Endothelial cell of umbilical vein (primary cell): ENCODE results near the gene MTAP. TPM values are rescaled to one million over a fixed set of nuclear protein-coding genes. Genes with fewer than 3 reads are reported as not detected.

Source experiments
- BruUV-seq: library from RNA; stranded (reverse); fragments of 400-500 nt; replicated peaks from 2 replicates; lab custom pipeline; 2021; lab: Mats Ljungman, UMichigan
- CTCF ChIA-PET: fragments of 300-600, 350-600 bp; sonication (Branson Sonifier 250); formaldehyde crosslinking; loops from one replicate; lab custom pipeline; 2021; ENCODE audit warnings: antibody characterized with exemption, inconsistent platforms; lab: Charles Lee
- POLR2A ChIA-PET: fragments of 300-600, 350-600 bp; sonication (Branson Sonifier 250); formaldehyde crosslinking; loops from one replicate; lab custom pipeline; 2021; ENCODE audit warnings: antibody characterized with exemption, inconsistent platforms; lab: Charles Lee
- DNase-seq: peaks from one replicate; pipeline ENCODE4 v3.0.0-alpha.2; 2011; ENCODE audit warnings: low read depth, low spot score
- FAIRE-seq: peaks from 2 replicates; lab custom pipeline; 2011; peaks lifted over from hg19 to GRCh38; lab: Jason Lieb, UNC
- H2AFZ ChIP-seq: 2 replicates; pipeline ENCODE4 v1.6.0; 2012; ENCODE audit warnings: low read depth, low read length, control low read depth, inconsistent platforms
- H3K27ac ChIP-seq: 2 replicates; pipeline ENCODE4 v1.5.1; 2011; ENCODE audit warnings: low read depth, mild to moderate bottlenecking, control low read depth, low read length, moderate library complexity; ENCODE audit not compliant: insufficient read depth
- H3K27me3 ChIP-seq, 2 experiments: 2 replicates each; pipeline versions ENCODE4 v1.6.0 to v1.6.1; 2011; ENCODE audit warnings: low read length in 2 of 2, mixed read lengths in 1 of 2; ENCODE audit not compliant: control insufficient read depth in 2 of 2, insufficient read depth in 2 of 2
- H3K36me3 ChIP-seq, 2 experiments: 2 replicates in 1 of 2; 3 replicates in 1 of 2; pipeline ENCODE4 v1.5.1; 2011; ENCODE audit warnings: low read length in 2 of 2, mild to moderate bottlenecking in 1 of 2, moderate library complexity in 1 of 2; ENCODE audit not compliant: control insufficient read depth in 2 of 2, insufficient read depth in 2 of 2; ENCODE audit errors: extremely low read depth in 1 of 2
- H3K4me1 ChIP-seq: 3 replicates; pipeline ENCODE4 v1.5.1; 2011; ENCODE audit warnings: mild to moderate bottlenecking, low read length; ENCODE audit not compliant: control insufficient read depth, insufficient read depth; ENCODE audit errors: extremely low read depth
- H3K4me2 ChIP-seq: 2 replicates; pipeline ENCODE4 v1.6.1; 2011; ENCODE audit warnings: low read length, control low read depth, mixed read lengths; ENCODE audit not compliant: insufficient read depth
- H3K4me3 ChIP-seq, 3 experiments: fragments of 200-600 bp in 1 of 3; sonication (generic), shearing (Covaris generic) in 1 of 3; replicated peaks in 1 of 3; 2 replicates each; pipeline ENCODE4 v1.5.1; 2011 to 2016; ENCODE audit warnings: control low read depth in 3 of 3, low read length in 3 of 3, mild to moderate bottlenecking in 2 of 3, inconsistent platforms in 1 of 3, low read depth in 1 of 3, moderate library complexity in 1 of 3; ENCODE audit not compliant: insufficient read depth in 1 of 3
- H3K79me2 ChIP-seq: 2 replicates; pipeline ENCODE4 v1.6.0; 2012; ENCODE audit warnings: low read length, inconsistent platforms; ENCODE audit not compliant: control insufficient read depth, insufficient read depth
- H3K9ac ChIP-seq: replicated peaks from 2 replicates; pipeline ENCODE3; 2011; ENCODE audit warnings: low read length, control low read depth; ENCODE audit not compliant: insufficient read depth; ENCODE audit errors: extremely low read depth
- H3K9me1 ChIP-seq: replicated peaks from 3 replicates; pipeline ENCODE4 v1.6.0; 2011; ENCODE audit warnings: mild to moderate bottlenecking, low read length; ENCODE audit not compliant: control insufficient read depth, insufficient read depth; ENCODE audit errors: extremely low read depth
- H3K9me3 ChIP-seq: replicated peaks from 2 replicates; pipeline ENCODE4 v1.5.1; 2012; ENCODE audit warnings: low read length, inconsistent platforms; ENCODE audit not compliant: control insufficient read depth, insufficient read depth
- H4K20me1 ChIP-seq: replicated peaks from 2 replicates; pipeline ENCODE3; 2011; ENCODE audit warnings: mild to moderate bottlenecking, low read length; ENCODE audit not compliant: control insufficient read depth, insufficient read depth; ENCODE audit errors: extremely low read depth
- CTCF ChIP-seq, 2 donors: IDR thresholded peaks; 1 replicate in 1 of 2; 2 replicates in 1 of 2; pipeline ENCODE4 v1.5.1; 2011; ENCODE audit warnings: low read length in 2 of 2, mild to moderate bottlenecking in 2 of 2, moderate library complexity in 2 of 2, control low read depth in 1 of 2, inconsistent platforms in 1 of 2, low read depth in 1 of 2; ENCODE audit not compliant: insufficient read depth in 1 of 2; ENCODE audit errors: extremely low read depth in 1 of 2
- EZH2 ChIP-seq: IDR thresholded peaks from 2 replicates; pipeline ENCODE4 v1.6.1; 2012; ENCODE audit warnings: borderline replicate concordance, low read depth, mild to moderate bottlenecking, moderate library complexity, low read length, inconsistent platforms; ENCODE audit not compliant: severe bottlenecking
- FOS ChIP-seq: IDR thresholded peaks from 2 replicates; pipeline ENCODE4 v1.6.1; 2011; ENCODE audit warnings: mild to moderate bottlenecking, low read length, moderate library complexity, borderline replicate concordance; ENCODE audit not compliant: insufficient read depth
- MAX ChIP-seq: IDR thresholded peaks from 2 replicates; pipeline ENCODE4 v1.6.1; 2011; ENCODE audit not compliant: insufficient read depth, insufficient read length
- POLR2AphosphoS5 ChIP-seq: IDR thresholded peaks from 2 replicates; pipeline ENCODE4 v1.6.1; 2012; ENCODE audit warnings: low read depth, mild to moderate bottlenecking, control low read depth, low read length, moderate library complexity; ENCODE audit not compliant: insufficient read depth
- dilution Hi-C: fragments of 300-500 bp; cut with MboI; formaldehyde crosslinking; loops from one replicate; pipeline ENCODE4 v1.15.0; 2019; ENCODE audit warnings: low sequenced_read_pairs; ENCODE audit not compliant: extremely low pct_ligation_motif_present
- intact Hi-C: fragments of 100-400 bp; cut with micrococcal nuclease; formaldehyde crosslinking; loops from one replicate; pipeline ENCODE4 v1.10.0; 2022
- polyA plus RNA-seq, 4 experiments: library from polyadenylated mRNA; depleted of rRNA in 3 of 4; stranded (reverse) in 3 of 4; unstranded in 1 of 4; fragments of >200 nt; gene quantifications; 2 replicates each; pipeline versions ENCODE4 v1.2.1 to v1.2.3, GENCODE V29; 2011 to 2012; ENCODE audit warnings: missing spikeins in 1 of 4
- total RNA-seq: library from RNA; stranded (reverse); gene quantifications from 2 replicates; pipeline ENCODE4 v1.2.3, GENCODE V29; 2021

Gene MTAP
- total and polyA plus RNA-seq, 2 donors (not counting 3 experiments of a cell fraction or from before 2014, with no cell fraction given), result 11.3 to 55.1 TPM

- ChIA-PET CTCF (interaction anchor here (0.6 to 1.2 kb wide), 8 partner anchors 20 to 153 kb away, joined by 3 to 13 read pairs (median 3); partner anchors contain the start of gene CDKN2B), POLR2A (interaction anchor here (1.0 kb wide), 1 partner anchor 42 kb away, joined by 3 read pairs; the partner anchor contains the start of gene CDKN2B)
- Histone ChIP-seq H2AFZ (no peak overlapping the region), H3K9ac (no peak overlapping the region), H3K79me2 (no peaks in the 10 kb centered on the region), H3K27ac (no peak overlapping the region), H3K27me3 (peaks cover 62 to 89% of the 10 kb centered on the region in 2 experiments), H4K20me1 (peaks cover 2% of the 10 kb centered on the region), H3K4me1 (peaks cover 34% of the 10 kb centered on the region), H3K4me2 (peak overlapping the region; percentile 94), H3K9me3 (no peaks in the 10 kb centered on the region), H3K9me1 (no peaks in the 10 kb centered on the region), H3K4me3 (no peak overlapping the region), H3K36me3 (no peaks in the 10 kb centered on the region)
- DNase-seq, result no peak
- TF ChIP-seq EZH2, result peak; percentile 39
- no peak for TF ChIP-seq MAX
- dilution Hi-C loops, result no loop called here
- no peak for FAIRE-seq
- intact Hi-C loops, result no loop called here
- no TSS peak for BruUV-seq
These were observed 163.9 kb downstream of the MTAP start for GRCh38 chr9:21966140-21966851.

- Histone ChIP-seq H3K27me3 (peaks cover 60 to 91% of the 10 kb centered on the region in 2 experiments), H3K9me3 (no peaks in the 10 kb centered on the region), H3K4me1 (peaks cover 34% of the 10 kb centered on the region), H3K9ac (no peak overlapping the region), H3K36me3 (no peaks in the 10 kb centered on the region), H4K20me1 (peaks cover 2% of the 10 kb centered on the region), H2AFZ (no peak overlapping the region), H3K79me2 (no peaks in the 10 kb centered on the region), H3K27ac (no peak overlapping the region), H3K9me1 (no peaks in the 10 kb centered on the region), H3K4me2 (no peak overlapping the region), H3K4me3 (no peak overlapping the region)
- POLR2A ChIA-PET, result no interaction called here
- intact Hi-C loops, result loop anchor here (1.0 kb wide), 1 partner anchor 8 kb away; no protein-coding TSS in a partner anchor
- CTCF ChIA-PET, result interaction anchor here (1.2 to 2.9 kb wide), 4 partner anchors 23 to 272 kb away, joined by 3 to 12 read pairs (median 5); no protein-coding TSS in a partner anchor
- dilution Hi-C loops, result no loop called here
- TF ChIP-seq CTCF (IDR thresholded peaks at IDR 0.05; ENCODE audit: extremely low read depth in 1 of 2, insufficient read depth in 1 of 2, low read depth in 1 of 2, low read length in 2 of 2) (no peak), MAX (no peak), POLR2AphosphoS5 (no peak), FOS (no peak), EZH2 (peak; percentile 57)
- no peak for DNase-seq
- peak; percentile 35 for FAIRE-seq
- no TSS peak for BruUV-seq
These were observed 164.7 kb downstream of the MTAP start for GRCh38 chr9:21967169-21967568.
